Measurements from ENCODE around the gene TAF12. TPM values are rescaled to one million over a fixed set of nuclear protein-coding genes. Genes with fewer than 3 reads are reported as not detected.

The TAF12 gene
- 20.8 and 21.0 TPM in 2 replicates for total RNA-seq

GRCh38 chr1:28642847-28643635 lies at the start of gene TAF12:
Gene TAF12 (minus strand): TSS chr1:28643067. CDS start chr1:28622081, 20,986 bp downstream.

GRCh38 chr1:28668191-28668955 lies 25.5 kb upstream of the TAF12 start, which contains the start of gene GMEB1:
Gene GMEB1 (plus strand): TSS chr1:28668784. CDS start chr1:28683613, 14,829 bp downstream.

GRCh38 chr1:28648474-28649198 lies 5.8 kb upstream of the TAF12 start, which contains the start of gene RNU11:
Gene RNU11 (plus strand): TSS chr1:28648600.

GRCh38 chr1:28591708-28592320 lies 51.1 kb downstream of the TAF12 start, which contains the start of gene RAB42:
Gene RAB42 (plus strand): TSS chr1:28592265. CDS start chr1:28592512, 247 bp downstream.

Small RNA genes lying within 50 kb of the gene (small RNA-seq; reads per million reads assigned to genes)
- not detected for gene RF00422
- not detected for gene RNU11
- gene SNORA16A: not detected
- not detected for gene SNORA44
- gene SNORA61: not detected
- gene SNORD99: 1,157 reads per million, percentile 100 among the genes with 10 or more reads in this experiment

Other genes starting within 250 kb of the TAF12 start
- gene RCC1, start 137.0 kb downstream of the TAF12 start, total RNA-seq: 68.4 and 83.0 TPM in 2 replicates
- 34.6 and 35.5 TPM in 2 replicates for gene TRNAU1AP, start 90.0 kb downstream of the TAF12 start, total RNA-seq
- 0.53 and 1.4 TPM in 2 replicates for gene RAB42, start 50.8 kb downstream of the TAF12 start, total RNA-seq
- gene RNU11, start 5.5 kb upstream of the TAF12 start, total RNA-seq: not detected in 2 replicates
- 12.2 and 12.4 TPM in 2 replicates for gene GMEB1, start 25.7 kb upstream of the TAF12 start, total RNA-seq
- gene YTHDF2, start 93.9 kb upstream of the TAF12 start, total RNA-seq: 101 and 120 TPM in 2 replicates
- gene OPRD1, start 169.1 kb upstream of the TAF12 start, total RNA-seq: not detected in 2 replicates